ENCODE results near the gene GDAP2.
A peak's percentile ranks its signal among the peaks of the same experiment; 100 is the strongest.

Gene GDAP2

DNA sequence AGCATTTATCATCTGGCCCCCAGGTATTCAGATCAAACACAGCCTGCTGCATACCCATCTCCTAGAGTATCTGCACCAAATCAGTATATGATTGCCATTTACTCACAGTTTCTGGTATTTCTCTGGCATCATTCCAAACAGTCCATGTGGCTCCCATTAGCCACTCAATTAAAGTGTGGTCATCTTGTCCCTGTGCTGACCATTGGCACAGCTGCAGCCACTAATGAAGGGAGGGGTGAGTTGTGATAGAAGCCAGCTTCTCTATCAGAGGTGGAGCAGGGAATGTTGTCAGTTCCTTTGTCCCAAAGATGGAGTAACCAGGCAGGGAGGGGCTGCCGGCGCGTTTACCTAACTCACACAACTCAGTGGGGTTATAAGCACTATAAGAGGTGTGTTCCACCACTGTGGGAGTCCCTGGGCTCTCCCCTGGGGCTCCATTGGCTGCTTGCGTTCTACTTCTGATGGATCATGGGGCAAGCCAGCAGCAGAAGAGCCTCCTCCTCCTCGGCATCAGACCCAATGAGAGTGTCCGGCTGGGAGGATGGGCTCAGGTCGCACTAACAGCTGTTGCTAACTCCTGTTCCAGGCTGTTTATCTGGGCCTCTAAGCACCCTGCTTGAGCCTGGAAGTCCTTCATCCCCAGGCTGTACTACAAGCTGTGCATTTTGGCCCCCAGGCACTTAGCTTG, 108.6 kb downstream of the GDAP2 start:
- Mint-ChIP-seq H3K27me3 (ENCODE audit: low read depth) (no peaks in the 10 kb centered on the region), H3K27ac (no peak overlapping the region), H3K36me3 (ENCODE audit: low read depth) (no peaks in the 10 kb centered on the region), H3K4me1 (peaks cover 9% of the 10 kb centered on the region), H3K4me3 (no peak overlapping the region), H3K9me3 (peaks cover 2% of the 10 kb centered on the region)
- TF ChIP-seq, protein P1, sequence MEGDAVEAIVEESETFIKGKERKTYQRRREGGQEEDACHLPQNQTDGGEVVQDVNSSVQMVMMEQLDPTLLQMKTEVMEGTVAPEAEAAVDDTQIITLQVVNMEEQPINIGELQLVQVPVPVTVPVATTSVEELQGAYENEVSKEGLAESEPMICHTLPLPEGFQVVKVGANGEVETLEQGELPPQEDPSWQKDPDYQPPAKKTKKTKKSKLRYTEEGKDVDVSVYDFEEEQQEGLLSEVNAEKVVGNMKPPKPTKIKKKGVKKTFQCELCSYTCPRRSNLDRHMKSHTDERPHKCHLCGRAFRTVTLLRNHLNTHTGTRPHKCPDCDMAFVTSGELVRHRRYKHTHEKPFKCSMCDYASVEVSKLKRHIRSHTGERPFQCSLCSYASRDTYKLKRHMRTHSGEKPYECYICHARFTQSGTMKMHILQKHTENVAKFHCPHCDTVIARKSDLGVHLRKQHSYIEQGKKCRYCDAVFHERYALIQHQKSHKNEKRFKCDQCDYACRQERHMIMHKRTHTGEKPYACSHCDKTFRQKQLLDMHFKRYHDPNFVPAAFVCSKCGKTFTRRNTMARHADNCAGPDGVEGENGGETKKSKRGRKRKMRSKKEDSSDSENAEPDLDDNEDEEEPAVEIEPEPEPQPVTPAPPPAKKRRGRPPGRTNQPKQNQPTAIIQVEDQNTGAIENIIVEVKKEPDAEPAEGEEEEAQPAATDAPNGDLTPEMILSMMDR (IDR thresholded peaks at IDR 0.05; ENCODE audit: unreplicated experiment in 3 of 3), result no peak

DNA sequence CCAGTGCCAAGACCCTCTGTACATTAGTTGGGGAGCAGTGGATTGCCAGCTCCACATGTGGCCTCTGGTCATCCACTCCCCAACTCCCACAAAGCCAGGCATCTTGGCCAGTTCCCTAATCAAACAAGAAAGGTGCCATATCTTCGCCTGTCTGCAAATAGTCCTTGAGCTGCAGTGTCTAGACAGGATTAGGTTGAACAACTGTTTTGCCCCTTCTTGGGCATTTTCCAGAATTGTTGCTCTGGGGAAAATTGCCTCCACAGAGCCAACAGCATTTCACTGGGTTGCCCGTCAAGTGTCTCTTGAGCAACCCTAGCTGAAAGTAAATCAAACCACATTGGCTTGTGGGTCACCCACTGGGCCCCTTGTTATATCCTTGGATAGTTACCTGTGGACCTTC, 109.3 kb downstream of the GDAP2 start:
- TF ChIP-seq, protein P1 (IDR thresholded peaks at IDR 0.05; ENCODE audit: unreplicated experiment in 3 of 3), result no peak
- Mint-ChIP-seq H3K36me3 (ENCODE audit: low read depth) (no peaks in the 10 kb centered on the region), H3K27me3 (ENCODE audit: low read depth) (no peaks in the 10 kb centered on the region), H3K4me1 (peaks cover 13% of the 10 kb centered on the region), H3K4me3 (no peak overlapping the region), H3K9me3 (peaks cover 2% of the 10 kb centered on the region), H3K27ac (no peak overlapping the region)

DNA sequence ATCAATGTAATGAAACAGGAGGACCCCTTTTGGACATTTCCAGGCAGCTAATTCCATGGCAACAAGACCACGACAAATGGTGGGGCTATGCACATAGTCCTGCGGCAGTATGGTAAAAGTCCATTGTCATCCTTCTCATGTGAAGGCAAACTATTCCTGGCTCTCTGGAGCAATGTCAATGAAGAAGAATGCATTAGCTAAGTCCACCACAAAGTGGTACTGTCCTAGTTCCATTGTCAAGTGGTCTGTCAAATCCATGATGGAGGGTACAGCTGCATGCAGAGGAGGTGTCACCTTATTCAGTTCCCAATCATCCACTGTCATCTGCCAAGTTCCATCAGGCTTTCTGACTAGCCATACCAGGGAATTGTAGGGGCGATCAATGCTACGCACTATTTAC, 110.1 kb downstream of the GDAP2 start:
- Mint-ChIP-seq H3K36me3 (ENCODE audit: low read depth) (no peaks in the 10 kb centered on the region), H3K27me3 (ENCODE audit: low read depth) (no peaks in the 10 kb centered on the region), H3K9me3 (peaks cover 2% of the 10 kb centered on the region), H3K4me3 (no peak overlapping the region), H3K27ac (no peak overlapping the region), H3K4me1 (peaks cover 17% of the 10 kb centered on the region)
- TF ChIP-seq, protein P1 (IDR thresholded peaks at IDR 0.05; ENCODE audit: unreplicated experiment in 3 of 3), result no peak

DNA sequence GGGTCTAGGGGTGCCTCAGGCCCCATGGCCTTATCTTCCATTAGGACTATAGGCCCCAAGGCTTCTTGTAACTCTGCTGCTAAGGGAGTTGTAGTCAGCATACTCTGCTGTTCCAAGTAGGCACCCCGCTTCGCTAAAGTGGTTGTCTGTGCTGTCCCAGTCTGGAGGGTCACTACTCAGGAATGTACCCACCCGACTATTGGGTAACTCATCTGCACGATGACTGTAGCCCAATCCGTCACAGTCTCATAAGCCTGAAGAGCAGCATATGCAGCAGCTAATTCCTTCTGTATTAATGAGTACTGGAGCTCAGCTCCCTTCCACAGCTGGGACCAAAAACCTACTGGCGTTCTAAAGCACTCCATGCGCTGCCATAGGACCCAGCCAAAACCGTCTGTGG, 111.0 kb downstream of the GDAP2 start:
- TF ChIP-seq, protein P1 (IDR thresholded peaks at IDR 0.05; ENCODE audit: unreplicated experiment in 3 of 3), result no peak
- Mint-ChIP-seq H3K27ac (no peak overlapping the region), H3K4me3 (no peak overlapping the region), H3K4me1 (peaks cover 25% of the 10 kb centered on the region), H3K9me3 (peaks cover 2% of the 10 kb centered on the region), H3K36me3 (ENCODE audit: low read depth) (no peaks in the 10 kb centered on the region), H3K27me3 (ENCODE audit: low read depth) (no peaks in the 10 kb centered on the region)

DNA sequence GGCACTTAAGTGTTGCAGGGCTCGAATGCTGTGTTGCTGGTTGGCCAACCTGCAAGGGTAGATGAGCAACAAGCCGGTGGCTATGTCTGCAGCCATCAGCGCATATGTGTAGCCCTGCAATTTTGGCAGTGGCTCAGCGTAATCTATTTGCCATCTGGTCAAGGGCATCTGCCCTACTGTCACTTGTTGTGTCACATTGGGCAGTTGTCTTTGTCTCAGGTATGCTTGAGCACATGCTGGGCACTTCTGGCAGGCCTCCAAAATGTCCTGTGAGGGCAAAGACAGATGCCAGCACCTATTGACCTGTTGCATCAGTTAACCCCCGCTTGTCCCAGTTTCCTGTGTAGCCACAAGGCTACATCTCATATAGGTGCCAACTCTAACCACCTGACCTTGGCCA, 111.8 kb downstream of the GDAP2 start:
- Mint-ChIP-seq H3K4me3 (no peak overlapping the region), H3K4me1 (peaks cover 33% of the 10 kb centered on the region), H3K27me3 (ENCODE audit: low read depth) (no peaks in the 10 kb centered on the region), H3K27ac (no peak overlapping the region), H3K36me3 (ENCODE audit: low read depth) (no peaks in the 10 kb centered on the region), H3K9me3 (peaks cover 2% of the 10 kb centered on the region)
- TF ChIP-seq, protein P1 (IDR thresholded peaks at IDR 0.05; ENCODE audit: unreplicated experiment in 3 of 3), result no peak

DNA sequence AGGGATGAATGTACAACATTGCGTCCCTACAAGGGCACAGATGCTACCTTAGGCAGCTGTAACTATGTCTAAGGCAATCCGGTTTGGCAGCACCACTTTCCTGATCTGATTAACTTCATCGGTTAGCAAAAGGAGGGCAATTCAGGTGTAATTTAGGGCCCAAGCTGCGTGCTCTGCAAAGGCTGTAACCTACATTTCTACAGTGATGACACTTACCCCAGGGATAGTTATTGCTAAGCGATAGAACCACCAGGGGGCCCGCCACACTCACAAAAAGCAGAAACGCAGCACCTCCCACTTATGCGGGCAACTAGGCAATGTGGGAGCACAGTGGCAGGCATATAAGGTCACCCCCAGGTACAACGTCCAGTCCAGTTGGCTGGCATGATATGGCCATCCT, 113.5 kb downstream of the GDAP2 start:
- TF ChIP-seq, protein P1 (IDR thresholded peaks at IDR 0.05; ENCODE audit: unreplicated experiment in 3 of 3), result no peak
- H3K9me3 Mint-ChIP-seq, result peaks cover 2% of the 10 kb centered on the region
- no peak overlapping the region for H3K4me3 Mint-ChIP-seq
- peaks cover 42% of the 10 kb centered on the region for H3K4me1 Mint-ChIP-seq
- no peaks in the 10 kb centered on the region for H3K36me3 Mint-ChIP-seq (ENCODE audit: low read depth)
- peak overlapping the region; percentile 72 to 89 (median 86) for H3K27ac Mint-ChIP-seq
- H3K27me3 Mint-ChIP-seq (ENCODE audit: low read depth), result no peaks in the 10 kb centered on the region
